GM19468 (cell line): ENCODE results near the gene POLR1C.
"Not testable (repeated sequence)": the region's sequence is repeated elsewhere in the genome, so short reads cannot be mapped to it uniquely, and the experiment has no call there.

Experiments used
- ATAC-seq: cut with Tn5 transposase; IDR thresholded peaks from one replicate; pipeline ENCODE4 v1.9.1; 2021; ENCODE audit warnings: mild to moderate bottlenecking, moderate library complexity, moderate number of reproducible peaks; ENCODE audit not compliant: unreplicated experiment; ENCODE audit errors: extremely low read depth

Gene POLR1C

DNA sequence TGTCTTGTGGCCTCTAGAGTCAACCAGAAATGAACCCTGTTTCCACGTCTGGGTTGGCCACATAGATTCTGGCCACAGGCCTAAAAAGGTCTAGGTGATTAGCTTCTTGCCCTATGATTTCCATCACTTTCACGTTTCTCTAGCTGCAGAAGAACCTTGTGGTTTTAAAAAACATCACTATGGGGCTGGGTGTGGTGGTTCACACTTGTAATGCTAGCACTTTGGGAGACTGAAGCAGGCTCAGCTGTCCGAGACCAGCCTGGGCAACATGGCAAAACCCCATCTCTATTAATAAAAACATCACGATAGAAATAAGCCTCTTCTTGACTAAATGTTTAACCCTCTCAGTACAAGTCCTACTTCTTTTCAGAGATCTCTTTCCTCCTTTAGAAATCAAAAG, 27.6 kb downstream of the POLR1C start:
- ATAC-seq, result no peak

DNA sequence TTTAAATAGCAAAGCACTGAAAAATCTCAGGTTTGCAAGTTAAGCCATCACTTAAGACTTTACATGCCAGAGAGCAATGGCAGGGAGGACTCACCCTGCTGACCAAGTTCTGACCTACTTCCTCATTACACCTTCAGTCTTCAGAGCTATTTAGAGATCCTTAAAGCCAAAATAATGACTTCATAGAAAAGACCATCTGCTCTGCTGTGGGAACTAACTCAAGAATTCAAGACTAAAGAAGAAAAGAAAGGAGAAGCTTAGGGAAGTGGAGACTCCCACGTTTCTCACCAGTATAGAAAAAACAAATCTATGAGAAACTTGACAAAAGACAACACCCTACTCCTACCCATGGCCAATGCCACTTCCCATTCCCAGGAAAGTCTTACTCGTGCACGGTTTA, 30.3 kb downstream of the POLR1C start:
- no peak for ATAC-seq

GRCh38 chr6:43557620-43558019, 40.7 kb downstream of the POLR1C start:
- not testable (repeated sequence) for ATAC-seq

DNA sequence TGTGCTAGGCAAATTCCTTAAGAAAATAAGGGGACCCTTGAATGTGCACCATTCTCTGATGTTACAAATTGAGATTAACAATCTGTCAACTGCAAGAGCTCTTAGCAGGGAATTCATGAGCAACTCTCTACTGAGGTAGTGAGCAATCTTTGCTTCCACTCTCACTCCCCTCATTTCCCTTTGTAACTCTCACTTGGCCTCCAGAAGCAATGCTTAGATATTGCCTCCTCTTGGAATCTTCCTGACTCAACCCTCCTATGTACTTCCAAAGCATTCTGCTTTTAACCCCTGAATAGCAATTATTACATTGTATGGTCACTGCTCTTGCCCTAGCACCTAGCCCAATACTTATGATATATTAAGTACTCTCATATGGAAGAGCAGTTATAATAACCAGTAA, 42.4 kb downstream of the POLR1C start:
- no peak for ATAC-seq

- no peak for ATAC-seq
Measured at GRCh38 chr6:43570876-43571441, 54.1 kb downstream of the POLR1C start.
